H1 (cell line): ENCODE data around the gene TFPT.

Experiments
- CTCF ChIP-seq, 3 experiments: IDR thresholded peaks; 1 replicate in 2 of 3; 2 replicates in 1 of 3; pipeline versions ENCODE4 v1.5.1 to v1.6.1; 2011; ENCODE audit warnings: low read length in 3 of 3, mild to moderate bottlenecking in 3 of 3, inconsistent platforms in 2 of 3, low read depth in 1 of 3, moderate library complexity in 1 of 3; ENCODE audit not compliant: insufficient read depth in 1 of 3; ENCODE audit errors: control extremely low read depth in 1 of 3
- PHF8 ChIP-seq: fragments of 200-600 bp; sonication (generic); conservative IDR thresholded peaks from 2 replicates; pipeline ENCODE4 v1.7.1; 2012; ENCODE audit warnings: low read depth, mild to moderate bottlenecking, inconsistent platforms, low read length, moderate library complexity
- RBBP5 ChIP-seq: IDR thresholded peaks from 2 replicates; pipeline ENCODE4 v1.7.1; 2012; ENCODE audit warnings: low read depth, mild to moderate bottlenecking, inconsistent platforms, low read length, moderate library complexity, borderline replicate concordance
- TCF12 ChIP-seq: IDR thresholded peaks from 2 replicates; pipeline ENCODE4 v1.6.1; 2011; ENCODE audit warnings: low read depth, mild to moderate bottlenecking, low read length
- TEAD4 ChIP-seq: IDR thresholded peaks from 2 replicates; pipeline ENCODE4 v1.6.1; 2012; ENCODE audit warnings: low read depth, low read length, inconsistent platforms, mixed read lengths

GRCh38 chr19:54142166-54142780, 26.8 kb upstream of the TFPT start:
- TF ChIP-seq PHF8 (no peak), CTCF (IDR thresholded peaks at IDR 0.05; ENCODE audit: control extremely low read depth in 1 of 3, insufficient read depth in 1 of 3, low read depth in 1 of 3, low read length in 3 of 3) (no peak), TEAD4 (no peak), RBBP5 (no peak), TCF12 (no peak)
